ENCODE measurements around the gene CELF5.

- no peak for TF ChIP-seq POLR2A (IDR thresholded peaks at IDR 0.05)
- TF ChIP-seq CTCF (IDR thresholded peaks at IDR 0.05): no peak
These were observed 105.6 kb downstream of the CELF5 start for GRCh38 chr19:3330047-3330446.

Data from transverse colon (tissue), 3 donors.